GM23338 (cell line): Measurements from ENCODE around the gene OSER1. TPM values are rescaled to one million over a fixed set of nuclear protein-coding genes. Genes with fewer than 3 reads are reported as not detected.

ENCODE experiments used
- ATAC-seq: fragments of 200-7000 bp; cut with Tn5 transposase; 3 replicates; pipeline ENCODE4 v1.9.1; 2020
- DNase-seq: peaks from one replicate; pipeline ENCODE4 v3.0.0-alpha.2; 2015; ENCODE audit warnings: low spot score
- H2AFZ ChIP-seq: fragments of 200-600 bp; sonication (generic); 2 replicates; pipeline ENCODE4 v1.8.0; 2016; ENCODE audit warnings: antibody characterized with exemption, mild to moderate bottlenecking, moderate library complexity
- H3F3A ChIP-seq: fragments of 200-600 bp; sonication (generic); replicated peaks from 2 replicates; pipeline ENCODE4 v1.8.0; 2017; ENCODE audit warnings: antibody characterized with exemption, mixed run types, low read depth
- H3K27ac ChIP-seq: fragments of 200-600 bp; sonication (generic); 2 replicates; pipeline ENCODE4 v1.6.1; 2016; ENCODE audit warnings: low read depth
- H3K27me3 ChIP-seq: fragments of 200-600 bp; sonication (generic); 2 replicates; pipeline ENCODE4 v1.8.0; 2016; ENCODE audit warnings: mild to moderate bottlenecking, mixed run types, moderate library complexity; ENCODE audit not compliant: insufficient read depth
- H3K36me3 ChIP-seq: fragments of 200-600 bp; sonication (generic); 2 replicates; pipeline ENCODE4 v1.8.0; 2016; ENCODE audit warnings: mild to moderate bottlenecking; ENCODE audit not compliant: insufficient read depth
- H3K4me1 ChIP-seq: fragments of 200-600 bp; sonication (generic); 2 replicates; pipeline ENCODE4 v1.8.0; 2016; ENCODE audit warnings: mild to moderate bottlenecking, moderate library complexity; ENCODE audit not compliant: insufficient read depth
- H3K4me2 ChIP-seq: fragments of 200-600 bp; sonication (generic); 2 replicates; pipeline ENCODE4 v1.7.1; 2017; ENCODE audit warnings: mixed run types
- H3K4me3 ChIP-seq: fragments of 200-600 bp; sonication (generic); 2 replicates; pipeline ENCODE4 v1.6.1; 2016; ENCODE audit warnings: mixed run types
- H3K79me2 ChIP-seq: fragments of 200-600 bp; sonication (generic); replicated peaks from 2 replicates; pipeline ENCODE4 v1.8.0; 2017; ENCODE audit warnings: mild to moderate bottlenecking; ENCODE audit not compliant: insufficient read depth
- H3K9me2 ChIP-seq: fragments of 200-600 bp; sonication (generic); 2 replicates; pipeline ENCODE4 v1.8.0; 2017; ENCODE audit not compliant: insufficient read depth
- H4K20me1 ChIP-seq: fragments of 200-600 bp; sonication (generic); replicated peaks from 2 replicates; pipeline ENCODE4 v1.8.0; 2017; ENCODE audit warnings: mild to moderate bottlenecking; ENCODE audit not compliant: insufficient read depth
- H3K27ac Mint-ChIP-seq: 2 replicates; pipeline ENCODE4 v1.8.0; 2020; ENCODE audit warnings: inconsistent platforms, mild to moderate bottlenecking, moderate library complexity, mixed read lengths
- H3K27me3 Mint-ChIP-seq: 3 replicates; pipeline ENCODE4 v1.8.0; 2022; ENCODE audit warnings: low read depth, mild to moderate bottlenecking, moderate library complexity, mixed read lengths, inconsistent platforms; ENCODE audit not compliant: insufficient read depth, poor library complexity
- H3K36me3 Mint-ChIP-seq: 3 replicates; pipeline ENCODE4 v1.8.0; 2021; ENCODE audit warnings: low read depth, mild to moderate bottlenecking, inconsistent platforms, moderate library complexity, mixed read lengths
- H3K4me1 Mint-ChIP-seq: 3 replicates; pipeline ENCODE4 v1.8.0; 2020; ENCODE audit warnings: mild to moderate bottlenecking, inconsistent platforms, mixed read lengths
- H3K4me3 Mint-ChIP-seq: 3 replicates; pipeline ENCODE4 v1.8.0; 2021; ENCODE audit warnings: moderate library complexity, mild to moderate bottlenecking, inconsistent platforms, mixed read lengths
- H3K9me3 Mint-ChIP-seq: 3 replicates; pipeline ENCODE4 v1.8.0; 2020; ENCODE audit warnings: moderate library complexity, mild to moderate bottlenecking, inconsistent platforms, mixed read lengths
- CREB1 ChIP-seq: fragments of 250-450 bp; sonication (Bioruptor Pico); IDR thresholded peaks from 2 replicates; pipeline ENCODE4 v1.5.0; 2020; ENCODE audit warnings: low read depth, mild to moderate bottlenecking, moderate library complexity
- CTCF ChIP-seq, 2 experiments: fragments of 200-600 bp in 1 of 2; sonication (generic) in 1 of 2; conservative IDR thresholded peaks; 2 replicates each; pipeline versions ENCODE4 v1.5.1 to v1.6.1; 2016 to 2017; ENCODE audit warnings: antibody characterized with exemption in 2 of 2, low read depth in 2 of 2, mild to moderate bottlenecking in 2 of 2, moderate library complexity in 1 of 2
- ETS1 ChIP-seq: IDR thresholded peaks from 2 replicates; pipeline ENCODE4 v1.6.1; 2016; ENCODE audit warnings: antibody characterized with exemption
- EZH2 ChIP-seq: fragments of 200-600 bp; sonication (generic); IDR thresholded peaks from one replicate; pipeline ENCODE4 v1.8.0; 2017; ENCODE audit warnings: antibody characterized with exemption, mild to moderate bottlenecking, low read depth; ENCODE audit not compliant: unreplicated experiment
- JUNB ChIP-seq: IDR thresholded peaks from one replicate; pipeline ENCODE4 v1.6.1; 2016; ENCODE audit warnings: antibody characterized with exemption; ENCODE audit not compliant: unreplicated experiment
- NANOG ChIP-seq: IDR thresholded peaks from 2 replicates; pipeline ENCODE4 v1.6.1; 2016; ENCODE audit warnings: antibody characterized with exemption, borderline replicate concordance
- REST ChIP-seq: IDR thresholded peaks from one replicate; pipeline ENCODE4 v1.6.1; 2018; ENCODE audit warnings: antibody characterized with exemption; ENCODE audit not compliant: unreplicated experiment
- STAT1 ChIP-seq: IDR thresholded peaks from one replicate; pipeline ENCODE4 v1.6.1; 2016; ENCODE audit warnings: antibody characterized with exemption; ENCODE audit not compliant: unreplicated experiment
- ZNF114 ChIP-seq: fragments of 250-450 bp; sonication (Bioruptor Pico); IDR thresholded peaks from 2 replicates; pipeline ENCODE4 v1.5.0; 2020; ENCODE audit warnings: mild to moderate bottlenecking, moderate library complexity
- ZNF331 ChIP-seq: fragments of 250-450 bp; sonication (Bioruptor Pico); IDR thresholded peaks from 2 replicates; pipeline ENCODE4 v1.5.0; 2020; ENCODE audit warnings: low read depth, mild to moderate bottlenecking, moderate library complexity
- polyA plus RNA-seq: library from polyadenylated mRNA; unstranded; fragments of >200 nt; fragmentation: Nextera tagmentation; extraction: Ambion mirVana; gene quantifications from 2 replicates; pipeline ENCODE4 v1.2.1, GENCODE V29; 2016
- total RNA-seq: library from RNA; depleted of rRNA; stranded (reverse); fragments of >200 nt; shearing (Covaris generic); gene quantifications from 2 replicates; pipeline ENCODE4 v1.2.3, GENCODE V29; 2014

OSER1 gene
- total and polyA plus RNA-seq, 2 experiments from 2014 or later, result 25.2 to 31.1 TPM

GRCh38 chr20:44204832-44205215 lies 5.7 kb downstream of the OSER1 start:
- Histone ChIP-seq H4K20me1 (peaks cover 35% of the 10 kb centered on the region), H2AFZ (no peak overlapping the region), H3K4me3 (no peak overlapping the region), H3K27me3 (no peaks in the 10 kb centered on the region), H3K4me2 (no peak overlapping the region), H3K36me3 (peaks cover 29% of the 10 kb centered on the region), H3K4me1 (peaks cover 12% of the 10 kb centered on the region), H3K9me2 (no peaks in the 10 kb centered on the region), H3K27ac (no peak overlapping the region), H3K79me2 (peaks cover 86% of the 10 kb centered on the region), H3F3A (no peaks in the 10 kb centered on the region)
- Mint-ChIP-seq H3K27ac (no peak overlapping the region; the same call in 1 of the 2 replicates), H3K27me3 (peaks cover 4% of the 10 kb centered on the region), H3K9me3 (no peaks in the 10 kb centered on the region; the same call in 2 of the 3 replicates), H3K36me3 (peaks cover 43% of the 10 kb centered on the region), H3K4me1 (peaks cover 16% of the 10 kb centered on the region; the same call in 2 of the 3 replicates), H3K4me3 (no peak overlapping the region)
- ATAC-seq (no peak), DNase-seq (no peak)
- no peak for TF ChIP-seq ZNF331 (CRISPR knock-in tag)
- no peak for TF ChIP-seq ZNF114 (CRISPR knock-in tag)
- TF ChIP-seq ETS1, result no peak

GRCh38 chr20:44204156-44204831 lies 6.3 kb downstream of the OSER1 start:
- peaks cover 49% of the 10 kb centered on the region for H3K36me3 Mint-ChIP-seq
- H3K4me3 Mint-ChIP-seq, result no peak overlapping the region
- TF ChIP-seq CREB1 (CRISPR knock-in tag) (no peak), EZH2 (no peak), STAT1 (no peak), ZNF331 (CRISPR knock-in tag) (no peak), ETS1 (no peak), CTCF (conservative IDR thresholded peaks at IDR 0.05; ENCODE audit: low read depth in 2 of 2) (no peak), NANOG (no peak), JUNB (no peak), REST (no peak)
- Histone ChIP-seq H3K36me3 (peaks cover 33% of the 10 kb centered on the region), H2AFZ (no peak overlapping the region), H3K9me2 (no peaks in the 10 kb centered on the region), H3K4me3 (no peak overlapping the region), H4K20me1 (peaks cover 31% of the 10 kb centered on the region), H3K27me3 (no peaks in the 10 kb centered on the region), H3F3A (no peaks in the 10 kb centered on the region), H3K79me2 (peaks cover 81% of the 10 kb centered on the region), H3K4me2 (no peak overlapping the region), H3K27ac (0 out of 2 replicates have a peak overlapping the region, but pooled peaks have one; percentile 11), H3K4me1 (peaks cover 10% of the 10 kb centered on the region)
- peaks cover 16% of the 10 kb centered on the region; the same call in 2 of the 3 replicates for H3K4me1 Mint-ChIP-seq
- no peak for ATAC-seq
- DNase-seq, result no peak
- H3K27me3 Mint-ChIP-seq, result no peaks in the 10 kb centered on the region
- H3K27ac Mint-ChIP-seq, result peak overlapping the region; percentile 71
- H3K9me3 Mint-ChIP-seq, result no peaks in the 10 kb centered on the region
